Thyroid gland (tissue), 4 donors: ENCODE measurements around the gene BCR. TPM values are rescaled to one million over a fixed set of nuclear protein-coding genes. Genes with fewer than 3 reads are reported as not detected.
A peak's percentile ranks its signal among the peaks of the same experiment; 100 is the strongest.

Source experiments
- DNase-seq, 2 donors: peaks; one replicate each; pipeline ENCODE4 v3.0.0-alpha.2; 2019
- H3K27ac ChIP-seq, 3 donors: fragments of 200-600 bp; sonication (generic); 1 replicate in 2 of 3; 2 replicates in 1 of 3; pipeline ENCODE4 v1.5.1; 2016 to 2019; ENCODE audit warnings: mild to moderate bottlenecking in 1 of 3, moderate library complexity in 1 of 3
- H3K27me3 ChIP-seq: fragments of 200-600 bp; sonication (generic); one replicate; pipeline ENCODE4 v1.5.1; 2019
- H3K36me3 ChIP-seq, 2 donors: fragments of 200-600 bp; sonication (generic); one replicate each; pipeline ENCODE4 v1.5.1; 2016 to 2019
- H3K4me1 ChIP-seq, 2 donors: fragments of 200-600 bp; sonication (generic); one replicate each; pipeline ENCODE4 v1.5.1; 2017 to 2019
- H3K4me3 ChIP-seq, 3 donors: fragments of 200-600 bp; sonication (generic); replicated peaks in 1 of 3; 1 replicate in 2 of 3; 2 replicates in 1 of 3; pipeline ENCODE4 v1.5.1; 2016; ENCODE audit warnings: mild to moderate bottlenecking in 1 of 3
- H3K9me3 ChIP-seq: fragments of 200-600 bp; sonication (generic); one replicate; pipeline ENCODE4 v1.5.1; 2017
- CTCF ChIP-seq, 6 experiments: fragments of 200-600 bp in 3 of 6; fragments of 450-650 bp in 3 of 6; sonication (generic) in 3 of 6; IDR thresholded peaks; one replicate each; pipeline ENCODE4 v1.5.1; 2016 to 2019; ENCODE audit warnings: antibody characterized with exemption in 6 of 6, mild to moderate bottlenecking in 2 of 6, inconsistent platforms in 1 of 6, moderate library complexity in 1 of 6
- POLR2A ChIP-seq, 2 donors: fragments of 450-650 bp; IDR thresholded peaks; one replicate each; pipeline ENCODE4 v1.6.1; 2017; ENCODE audit warnings: antibody characterized with exemption in 2 of 2, mild to moderate bottlenecking in 2 of 2, moderate library complexity in 1 of 2
- WGBS, 2 donors: methylation state at CpG; one replicate each; pipeline ENCODE4 v1.1.5; 2017; 5-methylcytosine and 5-hydroxymethylcytosine counted together
- intact Hi-C: fragments of 100-400 bp; cut with DNase I; formaldehyde crosslinking; loops from one replicate; pipeline ENCODE4 v1.15.1; 2023
- total RNA-seq, 4 donors: library from RNA; depleted of rRNA; stranded (reverse); fragments of >200 nt; gene quantifications; one replicate each; pipeline ENCODE4 v1.2.3, GENCODE V29; 2016

BCR gene
- total RNA-seq, 4 donors from 2014 or later = 80.1 to 127 (median 87.7) TPM

GRCh38 chr22:23221351-23221804 lies 41.1 kb downstream of the BCR start:
- Histone ChIP-seq H3K9me3 (no peaks in the 10 kb centered on the region), H3K27me3 (no peaks in the 10 kb centered on the region), H3K4me3 (no peak overlapping the region), H3K27ac (no peak overlapping the region), H3K36me3 (no peaks in the 10 kb centered on the region), H3K4me1 (peaks cover 75 to 100% of the 10 kb centered on the region in 2 donors)
- no peak for TF ChIP-seq POLR2A (IDR thresholded peaks at IDR 0.05)
- TF ChIP-seq CTCF (IDR thresholded peaks at IDR 0.05) = no peak
- no peak for DNase-seq
- intact Hi-C loops = no loop called here
- WGBS, 2 donors = 94 to 100% methylated on average over 3 of the region's 3 CpGs

GRCh38 chr22:23222033-23222792 lies 41.9 kb downstream of the BCR start:
- no peak for DNase-seq
- Histone ChIP-seq H3K4me1 (peaks cover 79 to 100% of the 10 kb centered on the region in 2 donors), H3K27ac (peak overlapping the region in 1 of 3 donors; percentile 22), H3K4me3 (no peak overlapping the region), H3K36me3 (no peaks in the 10 kb centered on the region), H3K9me3 (no peaks in the 10 kb centered on the region), H3K27me3 (no peaks in the 10 kb centered on the region)
- WGBS, 2 donors = 94% methylated on average over 11 of the region's 11 CpGs
- intact Hi-C loops = no loop called here
- no peak for TF ChIP-seq CTCF (IDR thresholded peaks at IDR 0.05)
- TF ChIP-seq POLR2A (IDR thresholded peaks at IDR 0.05) = no peak

DNA sequence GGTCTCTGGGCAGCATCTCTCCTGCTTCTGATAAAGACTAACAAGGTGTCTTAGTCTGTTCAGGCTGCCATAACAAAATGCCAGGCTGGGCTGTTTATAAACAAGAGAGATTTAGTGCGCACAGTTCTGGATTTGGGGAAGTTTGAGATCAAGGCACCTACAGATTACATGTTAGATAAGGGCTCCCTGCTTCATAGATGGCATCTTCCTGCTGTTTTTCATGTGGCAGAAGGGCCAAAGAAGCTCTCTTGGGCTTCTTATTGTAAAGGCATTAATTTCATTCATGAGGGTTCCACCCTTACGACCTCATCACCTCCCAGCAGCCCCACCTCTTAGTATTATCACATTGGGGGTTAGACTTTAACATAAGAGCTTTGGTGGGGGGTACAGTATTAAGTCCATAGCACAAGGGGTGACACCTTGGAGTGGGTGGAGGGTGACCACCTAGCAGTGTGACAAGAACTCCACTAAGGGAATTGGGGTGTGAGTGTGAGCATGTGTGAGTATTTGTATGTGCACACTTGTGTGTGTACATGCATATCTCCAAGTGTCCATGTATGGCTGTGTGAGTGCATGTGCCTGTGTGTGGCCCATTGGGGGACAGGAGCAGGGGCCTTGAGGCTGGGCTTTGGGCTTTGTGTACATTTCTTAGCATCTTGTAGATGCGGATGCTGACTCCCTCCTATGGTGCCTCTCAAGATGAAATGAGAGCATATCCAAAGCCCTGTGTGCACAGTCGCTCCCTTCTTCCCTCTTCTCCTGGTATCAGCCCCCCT lies 42.7 kb downstream of the BCR start:
- TF ChIP-seq POLR2A (IDR thresholded peaks at IDR 0.05) (no peak), CTCF (IDR thresholded peaks at IDR 0.05) (no peak)
- no peak for DNase-seq
- 79 to 84% methylated on average over 4 of the region's 4 CpGs for WGBS, 2 donors
- no peak overlapping the region for H3K4me3 ChIP-seq
- H3K4me1 ChIP-seq = peaks cover 72 to 100% of the 10 kb centered on the region in 2 donors
- no peaks in the 10 kb centered on the region for H3K9me3 ChIP-seq
- H3K27me3 ChIP-seq = no peaks in the 10 kb centered on the region
- intact Hi-C loops = no loop called here
- H3K27ac ChIP-seq = peak overlapping the region in 2 of 3 donors; percentile 22 to 48
- no peaks in the 10 kb centered on the region for H3K36me3 ChIP-seq

- DNase-seq = peak in 1 of 2 donors; percentile 40
- peaks cover 64 to 92% of the 10 kb centered on the region in 2 donors for H3K4me1 ChIP-seq
- 74 to 76% methylated on average over 12 of the region's 12 CpGs for WGBS, 2 donors
- no peaks in the 10 kb centered on the region for H3K27me3 ChIP-seq
- peak overlapping the region; percentile 22 to 48 (median 44) for H3K27ac ChIP-seq
- H3K9me3 ChIP-seq = no peaks in the 10 kb centered on the region
- no peaks in the 10 kb centered on the region for H3K36me3 ChIP-seq
- TF ChIP-seq POLR2A (IDR thresholded peaks at IDR 0.05) (no peak), CTCF (IDR thresholded peaks at IDR 0.05) (no peak)
- H3K4me3 ChIP-seq = no peak overlapping the region
- intact Hi-C loops = no loop called here
These were observed 43.4 kb downstream of the BCR start for GRCh38 chr22:23223569-23224317.
